HS-5 (cell line): ENCODE measurements around the gene FAM114A1.

Source experiments
- DNase-seq: peaks from one replicate; pipeline ENCODE4 v3.0.0-alpha.2; 2012; ENCODE audit warnings: low read depth

FAM114A1 gene

DNA sequence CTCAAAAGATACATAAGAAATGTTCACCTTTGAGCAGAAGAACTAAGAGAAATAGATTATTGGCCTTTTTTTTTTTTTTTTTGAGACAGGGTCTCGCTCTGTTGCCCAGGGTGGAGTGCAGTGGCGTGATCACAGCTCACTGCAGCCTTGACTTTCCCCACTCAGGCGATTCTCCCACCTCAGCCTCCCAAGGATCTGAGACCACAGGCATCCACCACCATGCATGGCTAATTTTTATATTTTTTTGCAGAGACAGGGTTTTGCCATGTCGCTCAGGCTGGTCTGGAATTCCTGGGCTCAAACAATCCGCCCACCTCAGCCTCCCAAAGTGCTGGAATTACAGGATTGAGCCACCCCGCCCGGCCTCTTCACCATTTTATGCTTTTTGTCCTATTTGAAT lies 8.1 kb upstream of the FAM114A1 start:
- no peak for DNase-seq

DNA sequence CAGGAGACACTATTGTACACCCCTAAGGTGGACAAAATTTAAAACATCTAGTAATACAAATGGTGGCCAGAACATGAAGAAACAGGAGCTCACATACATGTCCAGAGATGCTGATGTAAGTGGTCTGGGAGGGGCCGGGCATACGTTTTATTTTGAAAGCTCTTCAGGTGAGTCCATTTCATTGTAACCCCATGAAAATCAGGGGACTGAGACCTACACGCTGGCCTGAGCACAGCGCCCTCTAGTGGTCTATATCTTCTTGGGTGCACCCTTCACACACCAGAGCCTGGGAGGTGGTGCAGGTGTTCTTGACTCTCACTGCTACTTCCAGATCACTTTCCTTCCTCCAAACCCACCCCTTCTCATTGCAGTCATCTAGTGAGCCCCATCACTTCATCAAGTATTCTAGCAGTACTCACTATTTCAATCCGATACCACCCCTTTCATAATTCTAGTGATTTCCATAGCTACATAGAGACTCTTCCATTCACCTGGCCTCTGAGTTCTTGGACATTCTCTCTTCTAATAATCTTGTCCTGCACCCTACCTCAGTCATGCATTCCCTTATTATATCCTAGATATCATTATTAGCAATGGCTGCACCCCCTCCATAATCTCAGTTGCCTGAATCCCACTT lies 6.7 kb upstream of the FAM114A1 start:
- DNase-seq, result no peak

DNA sequence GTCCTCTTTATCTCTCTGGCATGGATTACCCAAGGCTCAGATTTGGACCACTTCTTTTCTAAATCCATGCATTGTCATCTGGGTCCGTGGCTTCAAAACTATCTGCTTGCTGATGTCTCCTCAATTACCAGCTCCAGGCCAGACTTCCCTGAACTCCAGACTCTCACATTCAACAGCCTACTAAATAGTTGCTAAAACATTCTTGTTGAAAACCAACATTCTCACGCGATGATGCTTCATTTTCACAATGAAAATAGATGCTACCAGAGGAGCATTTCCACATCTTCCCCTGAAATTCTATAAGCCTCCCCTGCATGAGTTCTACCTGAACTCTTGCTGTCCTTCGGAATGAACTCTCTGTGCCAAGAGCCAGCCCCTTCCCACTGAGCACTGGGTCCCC lies 5.8 kb upstream of the FAM114A1 start:
- no peak for DNase-seq

DNA sequence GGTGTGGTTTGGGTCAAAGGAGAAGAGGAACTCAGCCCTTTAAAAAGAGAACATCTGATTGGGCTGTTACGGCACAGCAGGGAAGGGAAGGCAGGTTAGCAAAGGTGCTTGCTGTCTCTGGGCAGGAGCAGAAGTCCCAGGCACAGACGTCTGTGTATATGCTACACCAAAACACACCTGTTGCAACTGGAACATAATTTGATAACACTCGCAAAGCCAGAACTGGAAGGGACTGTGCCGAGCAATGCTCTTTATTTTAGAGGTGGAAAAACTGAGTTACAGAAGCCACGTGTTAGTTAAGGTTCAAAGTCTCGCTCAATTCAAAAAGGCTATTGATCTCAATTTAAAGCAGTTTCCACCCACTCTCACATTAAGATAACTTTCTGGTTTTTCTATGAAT lies 2.2 kb upstream of the FAM114A1 start:
- DNase-seq, result no peak

DNA sequence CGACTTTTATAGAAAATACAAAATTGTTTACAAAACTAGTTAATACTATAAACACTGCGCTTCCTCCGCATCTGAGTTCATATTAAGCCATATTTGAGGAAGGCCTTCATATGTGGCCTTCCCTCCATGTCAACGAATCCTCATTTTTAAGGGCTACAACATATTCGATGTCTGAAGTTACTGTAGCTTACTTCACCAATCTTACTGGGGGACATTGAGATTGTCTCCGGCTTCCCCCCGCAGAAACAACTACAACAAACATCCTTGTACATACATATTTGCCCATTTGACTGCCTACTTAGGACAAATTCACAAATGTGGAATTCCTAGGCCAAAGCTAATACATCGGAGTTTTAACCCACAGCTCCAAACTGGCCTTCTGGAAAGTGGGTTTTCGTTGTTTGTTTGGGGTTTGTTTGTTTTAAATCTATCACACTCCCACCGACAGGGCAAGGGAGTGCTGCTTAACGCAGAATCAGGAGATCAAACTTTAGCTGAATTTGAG lies 581 bp upstream of the FAM114A1 start:
- DNase-seq, result no peak

DNA sequence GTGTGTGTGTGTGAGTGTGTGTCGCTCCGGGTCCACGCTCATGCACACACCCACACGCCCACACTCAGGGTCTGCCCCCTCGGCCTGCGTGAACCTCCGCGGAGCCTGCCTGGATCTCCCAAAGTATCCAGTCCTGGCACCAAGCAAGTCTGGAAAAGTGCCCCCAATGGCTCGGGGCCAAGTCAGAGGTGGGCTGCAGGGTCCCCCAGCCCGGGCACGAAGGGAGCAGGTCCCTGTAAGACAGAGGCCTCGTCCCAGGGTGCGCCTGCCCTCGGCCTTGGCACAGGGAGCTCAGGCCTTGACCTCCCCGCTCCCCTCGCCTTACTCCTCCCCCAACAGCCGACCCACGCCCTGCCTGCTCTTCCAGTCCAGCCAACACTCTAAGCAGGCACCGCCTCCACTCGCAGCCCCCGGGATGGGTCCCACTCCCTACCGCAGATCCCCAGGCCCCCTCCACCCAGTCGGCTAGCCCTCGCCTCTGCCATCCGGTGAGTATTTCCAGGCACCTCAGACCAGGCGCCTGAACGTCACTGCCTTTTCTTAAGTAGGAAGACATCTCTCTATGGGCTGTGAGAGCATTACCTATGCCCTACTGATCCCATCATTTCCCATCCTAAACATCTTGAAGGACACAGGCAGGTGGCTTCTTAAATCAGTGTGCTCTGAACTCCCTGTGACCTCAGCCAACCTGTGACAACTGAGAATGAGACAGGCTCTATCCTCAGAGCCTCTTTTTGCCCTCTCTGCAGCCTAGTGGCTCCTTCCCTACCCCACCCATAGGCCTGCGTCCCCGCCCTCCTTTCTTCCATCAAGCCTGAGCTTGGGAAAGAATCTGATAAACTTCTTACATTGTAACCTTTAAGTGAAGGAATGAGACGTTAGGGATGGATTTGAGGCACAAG lies 704 bp downstream of the FAM114A1 start:
- DNase-seq, result no peak

DNA sequence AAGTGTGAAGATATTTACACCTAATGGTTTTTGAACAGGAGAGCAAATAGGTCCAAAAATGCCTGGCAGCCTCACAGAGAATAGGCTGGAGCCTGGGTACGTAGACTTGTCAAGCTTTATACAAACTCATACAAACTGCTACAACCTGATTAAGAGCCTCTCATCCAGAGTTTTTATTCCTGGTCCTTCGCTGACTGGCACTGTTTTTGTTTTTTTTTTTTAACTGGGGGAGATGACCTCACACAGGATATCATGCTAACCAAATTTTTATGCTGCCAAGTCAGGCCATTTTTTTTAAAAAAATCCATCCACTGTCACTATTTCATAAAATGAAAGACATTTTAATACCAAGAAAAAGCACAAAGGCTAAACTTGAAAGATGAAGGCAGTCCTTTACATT lies 1.9 kb downstream of the FAM114A1 start:
- no peak for DNase-seq

DNA sequence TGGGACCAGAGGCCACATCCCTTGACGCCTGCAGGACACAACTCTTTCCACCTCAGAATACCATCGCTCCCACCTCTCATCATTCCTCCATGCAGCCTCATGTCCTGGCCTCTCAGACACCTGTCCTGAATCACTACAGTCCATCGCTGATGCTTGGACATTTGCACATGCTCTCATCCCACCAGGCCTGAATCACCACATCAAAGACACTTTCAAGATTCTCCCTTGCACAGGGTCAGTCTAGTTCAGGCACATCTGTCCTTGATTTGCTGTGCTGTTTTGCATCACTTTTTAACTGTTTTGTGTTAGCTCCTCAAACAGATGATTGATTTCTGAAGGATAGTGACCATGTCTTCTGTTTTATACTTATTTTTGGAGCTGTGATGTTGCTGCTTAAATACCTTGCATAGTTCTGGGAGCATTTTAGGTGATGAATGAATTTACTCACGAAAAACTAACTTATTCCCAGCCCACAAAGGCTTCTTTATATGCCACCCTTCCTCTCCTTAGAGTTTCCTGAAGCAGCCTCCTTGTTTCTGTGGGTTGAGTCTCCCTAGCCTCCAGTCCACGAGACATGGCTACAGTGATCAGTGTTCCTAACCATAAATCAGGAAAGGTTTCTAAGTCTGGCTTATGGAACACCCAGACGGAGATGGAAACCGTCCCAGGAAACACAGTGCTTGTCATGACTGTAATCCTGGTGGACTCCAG lies 2.6 kb downstream of the FAM114A1 start:
- no peak for DNase-seq

DNA sequence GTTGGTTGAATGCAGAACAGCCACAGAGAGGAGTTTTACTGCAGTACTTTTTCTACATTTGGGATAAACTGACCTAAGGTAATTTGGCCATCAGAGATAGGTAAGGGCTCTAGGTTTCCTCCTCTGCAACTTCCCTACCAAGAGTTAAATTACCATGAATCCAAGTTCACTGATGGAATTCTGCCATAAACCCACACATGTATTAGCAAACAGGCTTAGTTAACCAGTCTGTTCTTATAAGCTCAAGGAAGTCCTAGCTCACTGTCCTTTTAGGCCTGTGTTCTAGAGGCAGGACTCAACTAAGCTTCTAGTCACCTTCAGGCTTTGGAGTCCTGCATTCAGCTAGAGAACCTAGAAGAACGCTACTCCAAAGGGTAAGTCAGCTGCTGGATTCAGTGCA lies 4.0 kb downstream of the FAM114A1 start:
- DNase-seq, result no peak

DNA sequence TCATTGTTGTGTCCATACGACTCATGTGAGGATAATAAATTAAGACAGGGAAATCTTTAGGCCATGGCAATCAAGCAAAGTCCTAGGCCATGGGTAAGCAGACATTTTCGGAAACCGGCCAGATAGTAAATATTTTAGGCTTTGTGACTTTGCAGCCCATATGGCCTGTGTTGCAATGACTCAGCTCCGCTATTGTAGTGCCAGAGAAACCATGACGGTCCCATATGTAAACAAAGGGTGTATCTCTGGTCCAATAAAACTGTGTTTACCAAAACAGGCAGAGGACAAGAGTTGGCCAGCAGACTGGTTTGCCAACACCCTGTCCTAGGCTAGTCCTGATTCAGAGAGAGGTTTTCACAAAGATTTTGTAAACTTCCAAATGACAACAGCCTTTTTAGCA lies 5.0 kb downstream of the FAM114A1 start:
- DNase-seq, result no peak

DNA sequence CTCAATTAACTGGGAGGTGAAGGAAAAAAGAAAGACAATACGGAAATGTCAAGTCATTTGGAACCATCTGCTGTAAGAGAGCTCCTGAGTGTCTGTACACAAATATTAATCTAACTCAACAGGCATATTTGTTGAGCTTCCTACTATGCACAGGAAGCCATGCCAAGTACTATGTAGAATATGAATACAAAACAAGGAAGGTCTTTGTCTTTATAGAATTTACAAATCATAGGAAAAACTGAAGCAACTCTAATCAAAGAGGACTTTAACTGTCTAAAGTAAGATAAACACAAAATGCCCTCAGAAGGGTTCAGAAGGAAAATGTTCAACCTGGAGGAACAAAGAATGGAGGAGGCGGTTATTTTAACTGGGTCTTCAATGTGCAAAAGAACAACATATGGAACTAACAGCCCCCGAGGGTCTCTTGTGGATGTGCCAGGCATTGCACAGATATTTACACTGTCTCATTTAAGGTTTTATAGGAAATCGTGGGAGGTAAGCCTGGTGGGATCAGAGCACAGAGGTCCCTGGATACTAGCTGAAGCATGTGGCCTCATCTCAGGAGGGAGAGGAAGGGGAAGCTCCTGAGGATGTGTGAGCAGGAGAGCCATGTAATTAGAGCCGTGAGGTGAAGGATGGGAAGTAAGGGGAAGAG lies 5.8 kb downstream of the FAM114A1 start:
- no peak for DNase-seq

DNA sequence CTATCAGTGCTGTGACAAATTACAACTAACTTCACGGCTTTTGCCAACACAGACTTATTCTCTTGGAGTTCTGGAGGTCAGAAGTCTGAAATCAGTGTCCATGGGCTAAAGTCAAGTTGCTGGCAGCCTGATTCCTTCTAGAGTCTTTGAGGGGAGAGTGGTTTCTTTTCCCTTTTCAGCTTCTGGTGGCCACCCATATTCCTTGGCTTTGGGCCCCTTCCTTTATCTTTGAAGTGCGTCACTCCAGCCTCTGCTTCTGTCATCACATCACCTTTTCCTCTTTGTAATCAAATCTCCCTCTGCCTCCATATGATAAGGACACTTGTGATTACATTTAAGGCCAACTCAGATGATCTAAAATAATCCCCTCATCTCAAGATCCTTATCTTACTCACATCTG lies 9.0 kb downstream of the FAM114A1 start:
- no peak for DNase-seq

DNA sequence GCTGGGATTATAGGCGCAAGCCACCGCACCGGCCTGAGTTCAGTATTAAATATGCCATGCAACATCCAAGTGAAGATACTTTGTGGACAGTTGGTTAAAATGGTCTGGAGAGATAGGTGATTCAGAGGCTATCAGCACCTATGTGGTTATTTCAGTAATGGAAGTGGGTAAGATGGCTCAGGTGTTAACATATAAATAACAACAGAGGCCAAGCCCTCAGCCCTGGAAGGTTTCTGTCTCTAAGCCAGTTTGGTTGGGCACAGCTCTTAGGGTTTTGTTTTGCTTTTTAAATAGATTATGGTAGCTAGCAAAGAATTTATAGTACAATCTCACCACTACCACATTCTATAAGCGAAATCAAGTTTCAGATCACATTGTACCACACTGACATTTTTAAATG lies 16.6 kb downstream of the FAM114A1 start:
- DNase-seq, result no peak

DNA sequence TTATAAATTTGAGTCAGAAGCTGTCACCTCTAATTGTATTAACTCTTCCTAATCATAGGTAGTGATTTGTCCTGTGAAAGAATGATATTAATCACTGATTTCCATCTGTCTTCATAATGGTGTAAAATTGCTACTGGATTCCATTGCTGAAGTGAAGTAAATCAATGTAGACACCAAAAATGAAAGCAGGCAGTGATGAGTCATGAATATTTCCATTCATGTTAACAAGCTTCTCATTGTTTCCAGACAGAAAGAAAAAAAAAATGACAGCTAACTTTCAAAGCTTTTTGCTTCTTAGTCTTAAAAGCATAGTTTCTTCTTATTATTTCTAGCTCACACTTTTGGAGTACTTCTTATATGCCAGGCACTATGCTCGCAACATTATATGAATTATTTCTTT lies 21.5 kb downstream of the FAM114A1 start:
- no peak for DNase-seq

DNA sequence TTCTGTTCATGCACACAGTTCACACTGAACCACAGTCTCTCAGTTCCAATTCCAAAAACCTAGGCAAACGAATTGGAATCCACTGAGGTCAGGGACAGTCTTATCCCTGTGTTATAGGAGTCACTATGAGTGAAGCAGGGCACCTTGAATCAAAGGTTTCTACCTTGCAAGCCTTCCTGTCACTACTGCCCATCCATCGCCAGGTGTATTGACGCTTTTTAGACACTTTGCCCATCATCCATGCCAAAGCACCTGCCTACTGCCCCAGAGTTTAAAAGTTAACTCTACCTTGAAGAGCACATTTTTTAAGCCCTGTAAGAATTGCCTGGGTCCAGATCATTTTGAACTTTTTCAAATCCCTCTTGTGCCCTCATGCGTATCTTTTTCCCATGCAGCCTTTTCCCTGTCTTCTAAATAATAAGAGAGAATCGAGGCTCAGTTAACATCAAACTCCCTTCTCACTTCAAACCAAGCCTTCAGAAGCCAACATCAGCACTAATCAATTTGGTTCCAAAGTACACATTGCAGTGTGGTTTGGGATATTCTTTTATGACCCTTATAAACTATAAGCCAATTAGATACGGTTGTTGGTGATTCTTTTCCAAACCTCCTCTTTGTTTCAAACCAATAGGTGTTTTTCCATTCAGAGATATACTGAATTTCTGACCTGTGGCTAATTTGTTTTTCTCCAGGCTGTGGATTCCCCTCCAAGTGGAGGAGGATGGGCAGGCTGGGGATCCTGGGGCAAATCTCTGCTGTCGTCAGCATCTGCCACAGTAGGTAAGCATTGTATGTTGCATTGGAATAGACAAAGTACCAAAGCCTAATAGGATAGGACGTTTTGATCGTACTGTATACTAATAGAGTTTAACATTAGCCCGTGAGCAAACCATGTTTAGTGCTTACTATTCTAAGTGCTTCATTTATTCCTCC lies 23.7 kb downstream of the FAM114A1 start:
- DNase-seq, result no peak

DNA sequence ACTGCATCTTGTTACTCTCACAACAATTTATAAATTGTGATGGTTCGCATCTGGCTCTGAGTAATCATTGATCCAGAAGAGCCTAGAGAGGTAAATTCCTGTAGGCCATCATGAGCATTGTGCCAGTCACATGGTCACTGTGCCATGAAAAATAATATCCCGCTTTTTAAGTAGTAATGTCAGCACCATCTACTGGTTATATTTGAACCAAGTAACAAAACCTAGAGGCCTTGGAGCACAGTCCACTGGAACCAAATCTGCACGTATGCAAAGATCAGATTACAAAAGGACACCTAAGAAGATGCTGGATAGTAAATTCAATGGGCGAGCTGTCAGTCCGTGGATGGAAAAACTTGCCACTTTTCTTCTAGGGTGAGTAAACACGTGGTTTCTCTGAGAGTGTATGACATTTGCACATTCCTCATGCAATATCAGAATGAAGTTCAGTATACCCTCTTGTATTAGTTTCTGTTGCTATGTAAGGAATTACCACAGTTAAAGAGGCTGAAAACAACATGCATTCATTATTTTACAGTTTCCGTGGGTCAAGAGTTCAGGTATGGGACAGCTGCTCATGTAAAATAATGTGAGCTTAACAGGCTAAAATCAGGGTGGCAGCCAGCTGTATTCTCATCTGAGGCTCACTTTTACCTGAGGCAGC lies 26.8 kb downstream of the FAM114A1 start:
- DNase-seq, result no peak

DNA sequence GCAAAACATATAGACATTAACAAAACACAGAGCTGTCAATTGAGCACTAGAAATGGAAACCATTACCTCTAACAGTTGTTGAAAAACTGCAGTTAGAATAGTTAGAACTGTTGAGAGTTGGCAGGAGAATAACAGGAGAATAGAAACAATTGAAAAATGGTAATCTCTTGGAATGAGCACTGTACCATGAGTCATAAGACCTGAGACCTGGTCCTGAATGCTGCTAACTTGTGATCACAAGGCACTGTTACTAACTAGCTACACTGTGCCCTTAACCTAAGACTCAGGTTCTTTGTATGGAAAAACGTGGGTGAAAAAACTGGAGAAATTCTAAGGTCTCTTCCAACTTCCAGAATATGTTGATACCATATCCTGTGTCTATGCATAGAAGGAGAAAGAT lies 29.3 kb downstream of the FAM114A1 start:
- no peak for DNase-seq

DNA sequence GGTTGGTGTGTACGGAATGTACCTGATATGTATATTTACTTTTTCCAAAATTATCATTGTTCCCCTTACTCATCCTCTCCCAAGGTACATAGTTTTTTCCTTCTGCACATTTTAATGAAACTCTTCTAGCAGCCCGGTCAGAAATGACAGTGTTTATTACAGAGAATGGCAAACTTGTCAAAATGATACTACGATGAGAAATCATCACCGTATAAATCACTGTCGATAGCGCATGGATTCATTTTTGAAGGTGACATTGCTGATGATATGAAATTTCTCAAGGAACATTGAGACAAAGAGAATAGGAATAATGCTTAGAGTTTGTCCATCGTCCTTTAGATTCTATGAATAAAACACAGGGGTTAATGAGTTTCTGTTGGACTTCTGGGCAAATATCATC lies 30.6 kb downstream of the FAM114A1 start:
- DNase-seq, result no peak

DNA sequence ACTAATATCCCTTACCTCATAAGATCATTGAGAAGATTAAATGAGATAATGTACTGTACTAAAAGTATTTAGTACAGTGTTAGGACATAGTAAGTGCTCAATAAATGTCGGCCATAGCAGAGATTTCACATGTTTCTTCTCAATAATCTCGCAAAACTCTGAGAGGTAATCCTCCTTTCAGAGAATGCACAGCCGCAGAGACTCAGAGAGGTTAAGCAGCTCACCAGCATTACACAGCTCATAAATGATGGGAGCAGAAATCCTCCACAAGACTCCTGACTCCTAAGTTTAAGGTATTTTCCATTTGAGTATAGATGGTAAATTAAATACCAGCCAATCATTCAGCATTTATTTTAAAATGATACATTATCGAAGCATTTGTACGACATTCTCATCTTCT lies 34.6 kb downstream of the FAM114A1 start:
- DNase-seq, result no peak

DNA sequence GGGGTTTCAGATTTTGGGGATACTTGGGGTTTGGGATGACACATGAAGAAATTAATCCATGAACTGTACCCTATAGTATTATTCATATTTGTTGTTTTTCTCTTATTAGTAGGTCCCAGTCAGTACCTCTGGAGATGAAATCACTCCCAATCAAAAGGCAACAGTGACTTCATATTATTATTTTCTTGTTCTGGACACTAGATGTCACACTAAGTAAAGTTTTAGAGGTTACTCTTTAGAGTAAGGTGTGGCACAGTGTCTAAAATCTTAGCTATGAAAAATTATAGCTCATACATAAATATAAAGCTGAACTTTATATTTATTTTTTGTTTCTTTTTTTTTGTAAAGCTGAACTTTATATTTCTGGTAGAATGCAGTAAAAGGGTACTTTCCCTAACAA lies 35.1 kb downstream of the FAM114A1 start:
- no peak for DNase-seq
